Liver (tissue), 9 donors: ENCODE results near the gene HIVEP2. TPM values are rescaled to one million over a fixed set of nuclear protein-coding genes. Genes with fewer than 3 reads are reported as not detected.

ENCODE experiments used
- DNase-seq: peaks from one replicate; pipeline ENCODE4 v3.0.0-alpha.2; 2017; ENCODE audit warnings: low spot score
- H3K27ac ChIP-seq, 2 donors: one replicate each; pipeline ENCODE4 v1.7.0; 2013; ENCODE audit warnings: inconsistent platforms in 2 of 2, low read length in 2 of 2, control low read depth in 1 of 2, low read depth in 1 of 2, mild to moderate bottlenecking in 1 of 2
- H3K27me3 ChIP-seq, 4 donors: one replicate each; pipeline versions ENCODE4 v1.6.1 to v1.7.0; 2013; ENCODE audit warnings: low read length in 3 of 4, inconsistent platforms in 1 of 4, mild to moderate bottlenecking in 1 of 4, moderate library complexity in 1 of 4; ENCODE audit not compliant: control insufficient read depth in 4 of 4, insufficient read depth in 4 of 4
- H3K36me3 ChIP-seq, 4 donors: one replicate each; pipeline versions ENCODE4 v1.6.1 to v1.7.0; 2013; ENCODE audit warnings: low read length in 3 of 4, mild to moderate bottlenecking in 3 of 4, low read depth in 1 of 4, moderate library complexity in 1 of 4; ENCODE audit not compliant: control insufficient read depth in 4 of 4, insufficient read depth in 3 of 4
- H3K4me1 ChIP-seq, 4 donors: one replicate each; pipeline versions ENCODE4 v1.6.1 to v1.7.0; 2013; ENCODE audit warnings: low read length in 3 of 4, mild to moderate bottlenecking in 3 of 4, moderate library complexity in 1 of 4; ENCODE audit not compliant: control insufficient read depth in 4 of 4, insufficient read depth in 4 of 4
- H3K4me3 ChIP-seq, 3 donors: one replicate each; pipeline versions ENCODE4 v1.6.1 to v1.7.0; 2013; ENCODE audit warnings: low read length in 3 of 3, control low read depth in 1 of 3, low read depth in 1 of 3, mild to moderate bottlenecking in 1 of 3
- H3K9ac ChIP-seq, 2 donors: one replicate each; pipeline ENCODE4 v1.7.0; 2013; ENCODE audit warnings: low read length in 2 of 2, mild to moderate bottlenecking in 2 of 2, moderate library complexity in 2 of 2, control low read depth in 1 of 2, low read depth in 1 of 2
- H3K9me3 ChIP-seq, 4 donors: one replicate each; pipeline versions ENCODE4 v1.6.1 to v1.7.0; 2013; ENCODE audit warnings: low read length in 3 of 4; ENCODE audit not compliant: control insufficient read depth in 4 of 4
- EGR1 ChIP-seq, 2 donors: IDR thresholded peaks; 2 replicates each; pipeline ENCODE4 v1.6.1; 2016 to 2018; ENCODE audit warnings: antibody characterized with exemption in 2 of 2, low read depth in 2 of 2
- FOXA1 ChIP-seq: IDR thresholded peaks from 2 replicates; pipeline ENCODE4 v1.6.1; 2016; ENCODE audit warnings: antibody characterized with exemption
- FOXA2 ChIP-seq: IDR thresholded peaks from 2 replicates; pipeline ENCODE4 v1.6.1; 2016; ENCODE audit warnings: antibody characterized with exemption
- GABPA ChIP-seq, 2 donors: IDR thresholded peaks in 1 of 2; conservative IDR thresholded peaks in 1 of 2; 2 replicates each; pipeline ENCODE4 v1.6.1; 2016; ENCODE audit warnings: antibody characterized with exemption in 2 of 2, mild to moderate bottlenecking in 1 of 2, moderate library complexity in 1 of 2
- HNF4A ChIP-seq, 2 donors: conservative IDR thresholded peaks; 2 replicates each; pipeline ENCODE4 v1.6.1; 2016; ENCODE audit warnings: antibody characterized with exemption in 2 of 2, mild to moderate bottlenecking in 2 of 2
- HNF4G ChIP-seq: IDR thresholded peaks from 2 replicates; pipeline ENCODE4 v1.6.1; 2016; ENCODE audit warnings: antibody characterized with exemption
- JUND ChIP-seq, 2 donors: IDR thresholded peaks; 2 replicates each; pipeline ENCODE4 v1.6.1; 2016; ENCODE audit warnings: antibody characterized with exemption in 2 of 2
- NR2F2 ChIP-seq: IDR thresholded peaks from 2 replicates; pipeline ENCODE4 v1.6.1; 2016; ENCODE audit warnings: antibody characterized with exemption
- RAD21 ChIP-seq, 2 donors: IDR thresholded peaks; 2 replicates each; pipeline ENCODE4 v1.6.1; 2016; ENCODE audit warnings: antibody characterized with exemption in 2 of 2, mild to moderate bottlenecking in 2 of 2
- RXRA ChIP-seq, 2 donors: IDR thresholded peaks; 2 replicates each; pipeline ENCODE4 v1.6.1; 2017 to 2018; ENCODE audit warnings: antibody characterized with exemption in 2 of 2, mild to moderate bottlenecking in 1 of 2
- SP1 ChIP-seq: IDR thresholded peaks from 2 replicates; pipeline ENCODE4 v1.6.1; 2018; ENCODE audit warnings: antibody characterized with exemption, mild to moderate bottlenecking
- TAF1 ChIP-seq: conservative IDR thresholded peaks from 2 replicates; pipeline ENCODE4 v1.6.1; 2016; ENCODE audit warnings: antibody characterized with exemption, mild to moderate bottlenecking
- YY1 ChIP-seq: IDR thresholded peaks from 2 replicates; pipeline ENCODE4 v1.6.1; 2016; ENCODE audit warnings: antibody characterized with exemption, mild to moderate bottlenecking
- WGBS: extraction: QIAGEN DNeasy Blood & Tissue Kit; methylation state at CpG from one replicate; pipeline ENCODE4 v1.1.7; 2013; 5-methylcytosine and 5-hydroxymethylcytosine counted together
- polyA plus RNA-seq, 2 donors: library from polyadenylated mRNA; stranded (reverse) in 1 of 2; unstranded in 1 of 2; fragments of 200-250 nt in 1 of 2; fragments of >200 nt in 1 of 2; fragmentation: Nextera tagmentation in 1 of 2; extraction: Ambion mirVana in 1 of 2; gene quantifications; one replicate each; pipeline versions ENCODE4 v1.2.1 to v1.2.3, GENCODE V29; 2013 to 2015
- total RNA-seq, 2 donors: library from RNA; depleted of rRNA; stranded (reverse); fragments of >200 nt; gene quantifications; one replicate each; pipeline ENCODE4 v1.2.3, GENCODE V29; 2014
- TF ChIP-seq, protein P1 (sequence below): IDR thresholded peaks from 2 replicates; pipeline ENCODE4 v1.6.1; 2016; ENCODE audit warnings: antibody characterized with exemption
- TF ChIP-seq, protein P2 (sequence below): IDR thresholded peaks from 2 replicates; pipeline ENCODE4 v1.6.1; 2016; ENCODE audit warnings: antibody characterized with exemption
- TF ChIP-seq, protein P3 (sequence below): fragments of 150-350 bp; IDR thresholded peaks from 2 replicates; pipeline ENCODE4 v1.5.1; 2017; ENCODE audit warnings: improper control_type of control experiment, low read depth, low read length; ENCODE audit not compliant: missing input control
- TF ChIP-seq, protein P4 (sequence below): IDR thresholded peaks from 2 replicates; pipeline ENCODE4 v1.6.1; 2016; ENCODE audit warnings: antibody characterized with exemption, mild to moderate bottlenecking
- TF ChIP-seq, protein P5 (sequence below): IDR thresholded peaks from 2 replicates; pipeline ENCODE4 v1.6.1; 2016; ENCODE audit warnings: antibody characterized with exemption
- donor health status: healthy.
- donor health status: healthy.
- donor health status: healthy.
- donor health status: healthy.
- donor health status: healthy.

HIVEP2 gene
- total and polyA plus RNA-seq, 4 donors: 0.82 to 6.6 (median 1.3) TPM

DNA sequence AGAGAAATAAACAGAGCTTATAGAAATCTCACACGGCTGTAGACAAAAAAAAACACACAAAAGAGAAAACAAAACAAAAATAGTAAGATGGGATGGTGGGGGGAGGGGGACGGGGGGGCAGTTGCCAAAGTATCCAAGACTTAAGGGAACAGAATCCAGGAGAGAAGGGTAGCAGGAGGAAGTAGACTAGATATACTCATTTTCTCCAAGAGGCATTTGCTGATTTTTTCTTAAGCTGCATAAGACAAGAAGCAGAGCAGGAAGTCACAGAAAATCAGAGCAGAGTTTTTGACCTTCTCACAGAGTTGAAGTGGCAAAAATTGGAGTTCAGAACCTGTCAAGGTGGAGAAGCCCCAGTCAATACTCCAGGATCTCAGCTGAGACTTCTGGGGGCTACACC is 237.7 kb downstream of the HIVEP2 start:
- Histone ChIP-seq H3K4me1 (no peaks in the 10 kb centered on the region), H3K36me3 (no peaks in the 10 kb centered on the region), H3K27me3 (no peaks in the 10 kb centered on the region), H3K27ac (no peak overlapping the region), H3K4me3 (no peak overlapping the region), H3K9me3 (no peaks in the 10 kb centered on the region), H3K9ac (no peak overlapping the region)
- 54% methylated on average over 2 of the region's 2 CpGs for WGBS
- TF ChIP-seq JUND (IDR thresholded peaks at IDR 0.05): no peak
- TF ChIP-seq FOXA1: no peak
- no peak for TF ChIP-seq RAD21 (IDR thresholded peaks at IDR 0.05)
- no peak for TF ChIP-seq RXRA (IDR thresholded peaks at IDR 0.05)
- TF ChIP-seq, protein P1, sequence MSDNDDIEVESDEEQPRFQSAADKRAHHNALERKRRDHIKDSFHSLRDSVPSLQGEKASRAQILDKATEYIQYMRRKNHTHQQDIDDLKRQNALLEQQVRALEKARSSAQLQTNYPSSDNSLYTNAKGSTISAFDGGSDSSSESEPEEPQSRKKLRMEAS: no peak
- TF ChIP-seq YY1: no peak
- TF ChIP-seq HNF4A (conservative IDR thresholded peaks at IDR 0.05): no peak
- TF ChIP-seq, protein P2, sequence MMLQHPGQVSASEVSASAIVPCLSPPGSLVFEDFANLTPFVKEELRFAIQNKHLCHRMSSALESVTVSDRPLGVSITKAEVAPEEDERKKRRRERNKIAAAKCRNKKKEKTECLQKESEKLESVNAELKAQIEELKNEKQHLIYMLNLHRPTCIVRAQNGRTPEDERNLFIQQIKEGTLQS: no peak
- no peak for TF ChIP-seq NR2F2
- TF ChIP-seq, protein P3, sequence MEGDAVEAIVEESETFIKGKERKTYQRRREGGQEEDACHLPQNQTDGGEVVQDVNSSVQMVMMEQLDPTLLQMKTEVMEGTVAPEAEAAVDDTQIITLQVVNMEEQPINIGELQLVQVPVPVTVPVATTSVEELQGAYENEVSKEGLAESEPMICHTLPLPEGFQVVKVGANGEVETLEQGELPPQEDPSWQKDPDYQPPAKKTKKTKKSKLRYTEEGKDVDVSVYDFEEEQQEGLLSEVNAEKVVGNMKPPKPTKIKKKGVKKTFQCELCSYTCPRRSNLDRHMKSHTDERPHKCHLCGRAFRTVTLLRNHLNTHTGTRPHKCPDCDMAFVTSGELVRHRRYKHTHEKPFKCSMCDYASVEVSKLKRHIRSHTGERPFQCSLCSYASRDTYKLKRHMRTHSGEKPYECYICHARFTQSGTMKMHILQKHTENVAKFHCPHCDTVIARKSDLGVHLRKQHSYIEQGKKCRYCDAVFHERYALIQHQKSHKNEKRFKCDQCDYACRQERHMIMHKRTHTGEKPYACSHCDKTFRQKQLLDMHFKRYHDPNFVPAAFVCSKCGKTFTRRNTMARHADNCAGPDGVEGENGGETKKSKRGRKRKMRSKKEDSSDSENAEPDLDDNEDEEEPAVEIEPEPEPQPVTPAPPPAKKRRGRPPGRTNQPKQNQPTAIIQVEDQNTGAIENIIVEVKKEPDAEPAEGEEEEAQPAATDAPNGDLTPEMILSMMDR: no peak
- TF ChIP-seq, protein P4, sequence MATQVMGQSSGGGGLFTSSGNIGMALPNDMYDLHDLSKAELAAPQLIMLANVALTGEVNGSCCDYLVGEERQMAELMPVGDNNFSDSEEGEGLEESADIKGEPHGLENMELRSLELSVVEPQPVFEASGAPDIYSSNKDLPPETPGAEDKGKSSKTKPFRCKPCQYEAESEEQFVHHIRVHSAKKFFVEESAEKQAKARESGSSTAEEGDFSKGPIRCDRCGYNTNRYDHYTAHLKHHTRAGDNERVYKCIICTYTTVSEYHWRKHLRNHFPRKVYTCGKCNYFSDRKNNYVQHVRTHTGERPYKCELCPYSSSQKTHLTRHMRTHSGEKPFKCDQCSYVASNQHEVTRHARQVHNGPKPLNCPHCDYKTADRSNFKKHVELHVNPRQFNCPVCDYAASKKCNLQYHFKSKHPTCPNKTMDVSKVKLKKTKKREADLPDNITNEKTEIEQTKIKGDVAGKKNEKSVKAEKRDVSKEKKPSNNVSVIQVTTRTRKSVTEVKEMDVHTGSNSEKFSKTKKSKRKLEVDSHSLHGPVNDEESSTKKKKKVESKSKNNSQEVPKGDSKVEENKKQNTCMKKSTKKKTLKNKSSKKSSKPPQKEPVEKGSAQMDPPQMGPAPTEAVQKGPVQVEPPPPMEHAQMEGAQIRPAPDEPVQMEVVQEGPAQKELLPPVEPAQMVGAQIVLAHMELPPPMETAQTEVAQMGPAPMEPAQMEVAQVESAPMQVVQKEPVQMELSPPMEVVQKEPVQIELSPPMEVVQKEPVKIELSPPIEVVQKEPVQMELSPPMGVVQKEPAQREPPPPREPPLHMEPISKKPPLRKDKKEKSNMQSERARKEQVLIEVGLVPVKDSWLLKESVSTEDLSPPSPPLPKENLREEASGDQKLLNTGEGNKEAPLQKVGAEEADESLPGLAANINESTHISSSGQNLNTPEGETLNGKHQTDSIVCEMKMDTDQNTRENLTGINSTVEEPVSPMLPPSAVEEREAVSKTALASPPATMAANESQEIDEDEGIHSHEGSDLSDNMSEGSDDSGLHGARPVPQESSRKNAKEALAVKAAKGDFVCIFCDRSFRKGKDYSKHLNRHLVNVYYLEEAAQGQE: no peak
- TF ChIP-seq TAF1: no peak
- TF ChIP-seq FOXA2: no peak
- no peak for TF ChIP-seq EGR1 (IDR thresholded peaks at IDR 0.05; ENCODE audit: low read depth in 2 of 2)
- TF ChIP-seq, protein P5, sequence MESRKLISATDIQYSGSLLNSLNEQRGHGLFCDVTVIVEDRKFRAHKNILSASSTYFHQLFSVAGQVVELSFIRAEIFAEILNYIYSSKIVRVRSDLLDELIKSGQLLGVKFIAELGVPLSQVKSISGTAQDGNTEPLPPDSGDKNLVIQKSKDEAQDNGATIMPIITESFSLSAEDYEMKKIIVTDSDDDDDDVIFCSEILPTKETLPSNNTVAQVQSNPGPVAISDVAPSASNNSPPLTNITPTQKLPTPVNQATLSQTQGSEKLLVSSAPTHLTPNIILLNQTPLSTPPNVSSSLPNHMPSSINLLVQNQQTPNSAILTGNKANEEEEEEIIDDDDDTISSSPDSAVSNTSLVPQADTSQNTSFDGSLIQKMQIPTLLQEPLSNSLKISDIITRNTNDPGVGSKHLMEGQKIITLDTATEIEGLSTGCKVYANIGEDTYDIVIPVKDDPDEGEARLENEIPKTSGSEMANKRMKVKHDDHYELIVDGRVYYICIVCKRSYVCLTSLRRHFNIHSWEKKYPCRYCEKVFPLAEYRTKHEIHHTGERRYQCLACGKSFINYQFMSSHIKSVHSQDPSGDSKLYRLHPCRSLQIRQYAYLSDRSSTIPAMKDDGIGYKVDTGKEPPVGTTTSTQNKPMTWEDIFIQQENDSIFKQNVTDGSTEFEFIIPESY: no peak
- no peak for TF ChIP-seq SP1
- no peak for DNase-seq

DNA sequence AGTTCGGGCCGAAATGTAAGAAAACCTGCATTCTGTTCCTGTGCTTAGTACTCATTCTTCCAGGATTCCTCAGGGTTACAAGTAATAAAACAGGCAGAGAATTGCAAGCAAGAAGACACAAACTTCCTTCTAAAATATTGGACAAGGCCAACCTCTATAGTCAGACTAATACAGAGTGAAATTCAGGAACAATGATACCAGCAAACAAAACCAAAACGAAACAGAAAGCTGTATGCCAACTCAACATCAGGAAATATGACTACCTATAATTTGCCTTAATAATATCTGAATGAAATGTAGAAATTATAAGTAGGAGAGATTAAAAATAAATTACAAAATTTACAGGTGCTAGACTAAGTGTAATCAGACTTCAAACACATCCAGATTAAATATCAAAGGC is 238.8 kb downstream of the HIVEP2 start:
- Histone ChIP-seq H3K27me3 (no peaks in the 10 kb centered on the region), H3K27ac (no peak overlapping the region), H3K4me3 (no peak overlapping the region), H3K9ac (peak overlapping the region in 1 of 2 donors; percentile 23), H3K4me1 (no peaks in the 10 kb centered on the region), H3K9me3 (no peaks in the 10 kb centered on the region), H3K36me3 (no peaks in the 10 kb centered on the region)
- TF ChIP-seq HNF4G (no peak), YY1 (no peak), GABPA (IDR thresholded peaks at IDR 0.05 in 1 of 2, conservative IDR thresholded peaks at IDR 0.05 in 1 of 2) (no peak), NR2F2 (no peak), FOXA1 (no peak), FOXA2 (no peak), HNF4A (conservative IDR thresholded peaks at IDR 0.05) (no peak), RXRA (IDR thresholded peaks at IDR 0.05) (no peak), TAF1 (no peak), EGR1 (IDR thresholded peaks at IDR 0.05; ENCODE audit: low read depth in 2 of 2) (no peak)
- TF ChIP-seq, protein P1: no peak
- TF ChIP-seq, protein P5: no peak
- TF ChIP-seq, protein P4: no peak
- WGBS: 75% methylated on average over 3 of the region's 3 CpGs
- DNase-seq: no peak
